Activated B cell treated with CpG ODN at 0.5 μM for 24 hours (primary cell): ENCODE results near the gene VWA5B2. TPM values are rescaled to one million over a fixed set of nuclear protein-coding genes. Genes with fewer than 3 reads are reported as not detected.
"Not testable (repeated sequence)": the region's sequence is repeated elsewhere in the genome, so short reads cannot be mapped to it uniquely, and the experiment has no call there.

Experiments
- ATAC-seq: fragments of 200-7000 bp; cut with Tn5 transposase; one replicate; pipeline ENCODE4 v1.10.0; 2021; ENCODE audit warnings: low read depth, mild to moderate bottlenecking, moderate library complexity
- CTCF ChIA-PET: fragments of 350-600 bp; sonication (Branson Sonifier 250); formaldehyde crosslinking; loops from one replicate; lab custom pipeline; 2021; ENCODE audit warnings: antibody characterized with exemption; lab: Charles Lee
- POLR2A ChIA-PET: fragments of 350-600 bp; sonication (Branson Sonifier 250); formaldehyde crosslinking; loops from one replicate; lab custom pipeline; 2021; ENCODE audit warnings: antibody characterized with exemption; lab: Charles Lee
- DNase-seq: peaks from one replicate; pipeline ENCODE4 v3.0.0; 2022
- H3K27ac Mint-ChIP-seq: one replicate; pipeline ENCODE4 v1.8.0; 2020; ENCODE audit warnings: mixed read lengths
- H3K27me3 Mint-ChIP-seq: one replicate; pipeline ENCODE4 v1.8.0; 2021; ENCODE audit warnings: mixed read lengths
- H3K36me3 Mint-ChIP-seq: one replicate; pipeline ENCODE4 v1.8.0; 2021; ENCODE audit warnings: low read depth, mixed read lengths
- H3K4me1 Mint-ChIP-seq: one replicate; pipeline ENCODE4 v1.8.0; 2021; ENCODE audit warnings: mixed read lengths
- H3K4me3 Mint-ChIP-seq: one replicate; pipeline ENCODE4 v1.8.0; 2020; ENCODE audit warnings: mild to moderate bottlenecking, mixed read lengths
- H3K9me3 Mint-ChIP-seq: one replicate; pipeline ENCODE4 v1.8.0; 2020; ENCODE audit warnings: mixed read lengths
- CTCF ChIP-seq: fragments of 200-600 bp; IDR thresholded peaks from one replicate; pipeline ENCODE4 v1.8.0; 2022; ENCODE audit warnings: antibody characterized with exemption, mild to moderate bottlenecking
- intact Hi-C: fragments of 100-400 bp; cut with micrococcal nuclease; formaldehyde crosslinking; loops from one replicate; pipeline ENCODE4 v1.15.1; 2024
- total RNA-seq: library from RNA; stranded (reverse); gene quantifications from 2 replicates; pipeline ENCODE4 v1.2.3, GENCODE V29; 2022

VWA5B2 gene
- total RNA-seq, 1 donor from 2014 or later: 0.42 TPM

- DNase-seq (no peak), ATAC-seq (no peak)
- no peak for TF ChIP-seq CTCF
- H3K9me3 Mint-ChIP-seq: peaks cover 4% of the 10 kb centered on the region
- ChIA-PET CTCF (interaction anchor here (1.3 kb wide), 1 partner anchor 496 kb away, joined by 3 read pairs; no protein-coding TSS in a partner anchor), POLR2A (interaction anchor here (0.6 to 1.5 kb wide), 4 partner anchors 10 to 128 kb away, joined by 3 to 6 read pairs (median 3); partner anchors contain the start of genes EEF1AKMT4 and EIF2B5)
- peaks cover 28% of the 10 kb centered on the region for H3K4me1 Mint-ChIP-seq
- H3K27me3 Mint-ChIP-seq: peaks cover 58% of the 10 kb centered on the region
- intact Hi-C loops: loop anchor here (5.0 kb wide), 1 partner anchor 35 kb away; the partner anchor contains the start of gene VWA5B2
- H3K36me3 Mint-ChIP-seq: no peaks in the 10 kb centered on the region
- no peak overlapping the region for H3K27ac Mint-ChIP-seq
- peak overlapping the region; percentile 52 for H3K4me3 Mint-ChIP-seq
These were observed 33.4 kb downstream of the VWA5B2 start for GRCh38 chr3:184262764-184263179.

GRCh38 chr3:184267249-184267648, 37.9 kb downstream of the VWA5B2 start:
- ATAC-seq, H3K4me1 Mint-ChIP-seq, H3K27ac Mint-ChIP-seq, H3K4me3 Mint-ChIP-seq, H3K9me3 Mint-ChIP-seq, POLR2A ChIA-PET, DNase-seq, H3K36me3 Mint-ChIP-seq, intact Hi-C loops, CTCF ChIA-PET: not testable (repeated sequence)
- peaks cover 44% of the 10 kb centered on the region for H3K27me3 Mint-ChIP-seq

GRCh38 chr3:184272269-184272668, 42.9 kb downstream of the VWA5B2 start:
- intact Hi-C loops: no loop called here
- peaks cover 1% of the 10 kb centered on the region for H3K9me3 Mint-ChIP-seq
- H3K27me3 Mint-ChIP-seq: peaks cover 35% of the 10 kb centered on the region
- peaks cover 3% of the 10 kb centered on the region for H3K4me1 Mint-ChIP-seq
- TF ChIP-seq CTCF: no peak
- CTCF ChIA-PET: no interaction called here
- ATAC-seq: no peak
- DNase-seq: no peak
- H3K36me3 Mint-ChIP-seq: no peaks in the 10 kb centered on the region
- H3K4me3 Mint-ChIP-seq: no peak overlapping the region
- POLR2A ChIA-PET: no interaction called here
- H3K27ac Mint-ChIP-seq: no peak overlapping the region

- no peak for ATAC-seq
- H3K27ac Mint-ChIP-seq: no peak overlapping the region
- intact Hi-C loops: no loop called here
- ChIA-PET CTCF (no interaction called here), POLR2A (no interaction called here)
- peaks cover 42% of the 10 kb centered on the region for H3K27me3 Mint-ChIP-seq
- peaks cover 3% of the 10 kb centered on the region for H3K4me1 Mint-ChIP-seq
- no peak for DNase-seq
- H3K4me3 Mint-ChIP-seq: no peak overlapping the region
- H3K36me3 Mint-ChIP-seq: no peaks in the 10 kb centered on the region
- H3K9me3 Mint-ChIP-seq: no peaks in the 10 kb centered on the region
- TF ChIP-seq CTCF: no peak
These were observed 46.0 kb downstream of the VWA5B2 start for GRCh38 chr3:184275381-184275701.

GRCh38 chr3:184275961-184276910, 46.9 kb downstream of the VWA5B2 start, which contains the start of gene ECE2:
TSS of gene ECE2 (plus strand) at chr3:184276022. CDS start at chr3:184276154, 132 bp downstream.
- no peak for DNase-seq
- H3K4me3 Mint-ChIP-seq: no peak within 1 kb of the TSS
- no peaks in the 10 kb centered on the region for H3K36me3 Mint-ChIP-seq
- no peak for TF ChIP-seq CTCF
- ChIA-PET CTCF (no interaction called here), POLR2A (interaction anchor here (0.5 to 0.6 kb wide), 2 partner anchors 10 to 239 kb away, joined by 4 to 5 read pairs; no protein-coding TSS in a partner anchor)
- no peak within 1 kb of the TSS for H3K27ac Mint-ChIP-seq
- no peak for ATAC-seq
- H3K9me3 Mint-ChIP-seq: no peaks in the 10 kb centered on the region
- peaks cover 42% of the 10 kb centered on the region for H3K27me3 Mint-ChIP-seq
- peaks cover 3% of the 10 kb centered on the region for H3K4me1 Mint-ChIP-seq
- intact Hi-C loops: no loop called here
